ENCODE results near the gene HSDL1.

- TF ChIP-seq CTCF (IDR thresholded peaks at IDR 0.05) (no peak), POLR2A (IDR thresholded peaks at IDR 0.05) (no peak)
These were observed 49.0 kb upstream of the HSDL1 start for GRCh38 chr16:84194018-84194417.
